ENCODE results near the gene IQCK. TPM values are rescaled to one million over a fixed set of nuclear protein-coding genes. Genes with fewer than 3 reads are reported as not detected.

Gene IQCK
- total RNA-seq, 2 donors from 2014 or later, result 26.0 to 42.2 TPM

GRCh38 chr16:19691161-19691711 lies 26.8 kb upstream of the IQCK start:
- TF ChIP-seq POLR2A (IDR thresholded peaks at IDR 0.05), result no peak
- no peak for TF ChIP-seq CTCF (IDR thresholded peaks at IDR 0.05)
- no peak for TF ChIP-seq POLR2AphosphoS5 (IDR thresholded peaks at IDR 0.05)
- Histone ChIP-seq H3K36me3 (no peaks in the 10 kb centered on the region), H3K4me3 (no peak overlapping the region), H3K9me3 (no peaks in the 10 kb centered on the region), H3K27me3 (replicated peaks; ENCODE audit: insufficient read depth) (no peaks in the 10 kb centered on the region), H3K4me1 (replicated peaks) (peaks cover 3% of the 10 kb centered on the region), H3K27ac (peak overlapping the region; percentile 15 to 30)
- 66% methylated on average over 14 of the region's 14 CpGs for WGBS
- intact Hi-C loops (cut with DNase I), result no loop called here
- DNase-seq (ENCODE audit: low spot score), result no peak

GRCh38 chr16:19694989-19695388 lies 23.1 kb upstream of the IQCK start:
- Histone ChIP-seq H3K27ac (no peak overlapping the region), H3K4me3 (no peak overlapping the region), H3K9me3 (no peaks in the 10 kb centered on the region), H3K4me1 (replicated peaks) (peaks cover 9% of the 10 kb centered on the region), H3K27me3 (replicated peaks; ENCODE audit: insufficient read depth) (no peaks in the 10 kb centered on the region), H3K36me3 (no peaks in the 10 kb centered on the region)
- DNase-seq (ENCODE audit: low spot score), result no peak
- TF ChIP-seq CTCF (IDR thresholded peaks at IDR 0.05) (no peak), POLR2A (IDR thresholded peaks at IDR 0.05) (no peak), POLR2AphosphoS5 (IDR thresholded peaks at IDR 0.05) (no peak)
- intact Hi-C loops (cut with DNase I), result no loop called here
- WGBS, result 95% methylated on average over 8 of the region's 8 CpGs

- H3K27ac ChIP-seq, result peak overlapping the region; percentile 61 to 62
- no peaks in the 10 kb centered on the region for H3K27me3 ChIP-seq (replicated peaks; ENCODE audit: insufficient read depth)
- TF ChIP-seq POLR2A (IDR thresholded peaks at IDR 0.05), result no peak
- TF ChIP-seq CTCF (IDR thresholded peaks at IDR 0.05), result no peak
- TF ChIP-seq POLR2AphosphoS5 (IDR thresholded peaks at IDR 0.05), result peak; percentile 82
- DNase-seq (ENCODE audit: low spot score), result peak; percentile 75
- H3K4me3 ChIP-seq, result no peak overlapping the region
- H3K36me3 ChIP-seq, result no peaks in the 10 kb centered on the region
- H3K9me3 ChIP-seq, result no peaks in the 10 kb centered on the region
- WGBS, result 14% methylated on average over 10 of the region's 10 CpGs
- H3K4me1 ChIP-seq (replicated peaks), result peaks cover 9% of the 10 kb centered on the region
- intact Hi-C loops (cut with DNase I), result no loop called here
These were observed 21.7 kb upstream of the IQCK start for GRCh38 chr16:19696328-19696727.

GRCh38 chr16:19696961-19697360 lies 21.1 kb upstream of the IQCK start:
- H3K4me1 ChIP-seq (replicated peaks), result peaks cover 9% of the 10 kb centered on the region
- H3K36me3 ChIP-seq, result no peaks in the 10 kb centered on the region
- WGBS, result 75% methylated on average over 10 of the region's 15 CpGs
- no peaks in the 10 kb centered on the region for H3K27me3 ChIP-seq (replicated peaks; ENCODE audit: insufficient read depth)
- no peak for DNase-seq (ENCODE audit: low spot score)
- no peaks in the 10 kb centered on the region for H3K9me3 ChIP-seq
- H3K4me3 ChIP-seq, result no peak overlapping the region
- intact Hi-C loops (cut with DNase I), result no loop called here
- H3K27ac ChIP-seq, result peak overlapping the region; percentile 61 to 62
- TF ChIP-seq CTCF (IDR thresholded peaks at IDR 0.05) (no peak), POLR2A (IDR thresholded peaks at IDR 0.05) (no peak), POLR2AphosphoS5 (IDR thresholded peaks at IDR 0.05) (no peak)

GRCh38 chr16:19697756-19698318 lies 20.2 kb upstream of the IQCK start:
- DNase-seq (ENCODE audit: low spot score), result no peak
- intact Hi-C loops (cut with DNase I), result no loop called here
- no peaks in the 10 kb centered on the region for H3K9me3 ChIP-seq
- 80% methylated on average over 8 of the region's 8 CpGs for WGBS
- TF ChIP-seq POLR2A (IDR thresholded peaks at IDR 0.05) (no peak), POLR2AphosphoS5 (IDR thresholded peaks at IDR 0.05) (peak; percentile 43)
- H3K4me3 ChIP-seq, result no peak overlapping the region
- H3K4me1 ChIP-seq (replicated peaks), result peaks cover 9% of the 10 kb centered on the region
- peak overlapping the region in 1 of 2 donors; percentile 51 for H3K27ac ChIP-seq
- no peaks in the 10 kb centered on the region for H3K36me3 ChIP-seq
- H3K27me3 ChIP-seq (replicated peaks; ENCODE audit: insufficient read depth), result no peaks in the 10 kb centered on the region
